Activated T-cell treated with anti-CD3 and anti-CD28 coated beads for 48 hours (primary cell): ENCODE results near the gene GAP43.

ENCODE experiments used
- DNase-seq: peaks from one replicate; pipeline ENCODE4 v3.0.0-alpha.2; 2020; ENCODE audit warnings: low read depth

Gene GAP43

GRCh38 chr3:115627180-115628074, 4.1 kb downstream of the GAP43 start:
- DNase-seq = no peak

- no peak for DNase-seq
Observed at GRCh38 chr3:115628075-115628412, 4.7 kb downstream of the GAP43 start.

- no peak for DNase-seq
Observed at GRCh38 chr3:115630850-115631249, 7.5 kb downstream of the GAP43 start.

- DNase-seq = no peak
Observed at GRCh38 chr3:115632026-115632425, 8.7 kb downstream of the GAP43 start.

- DNase-seq = no peak
Observed at GRCh38 chr3:115633467-115633866, 10.2 kb downstream of the GAP43 start.

GRCh38 chr3:115634052-115634451, 10.7 kb downstream of the GAP43 start:
- no peak for DNase-seq

- DNase-seq = no peak
Observed at GRCh38 chr3:115635406-115635805, 12.1 kb downstream of the GAP43 start.

- DNase-seq = no peak
Observed at GRCh38 chr3:115638241-115638640, 14.9 kb downstream of the GAP43 start.

GRCh38 chr3:115638991-115639390, 15.7 kb downstream of the GAP43 start:
- no peak for DNase-seq

- DNase-seq = no peak
Observed at GRCh38 chr3:115644391-115644790, 21.1 kb downstream of the GAP43 start.

GRCh38 chr3:115646027-115646690, 22.8 kb downstream of the GAP43 start:
- DNase-seq = no peak

GRCh38 chr3:115648559-115648958, 25.2 kb downstream of the GAP43 start:
- DNase-seq = no peak

- no peak for DNase-seq
Observed at GRCh38 chr3:115651087-115651486, 27.8 kb downstream of the GAP43 start.

GRCh38 chr3:115651599-115651998, 28.3 kb downstream of the GAP43 start:
- DNase-seq = no peak

GRCh38 chr3:115652738-115653137, 29.4 kb downstream of the GAP43 start:
- DNase-seq = no peak

GRCh38 chr3:115655761-115656282, 32.5 kb downstream of the GAP43 start:
- DNase-seq = no peak

- no peak for DNase-seq
Observed at GRCh38 chr3:115657168-115657567, 33.9 kb downstream of the GAP43 start.

- no peak for DNase-seq
Observed at GRCh38 chr3:115658032-115658336, 34.7 kb downstream of the GAP43 start.

- peak; percentile 66 for DNase-seq
Observed at GRCh38 chr3:115658337-115659181, 35.2 kb downstream of the GAP43 start.

GRCh38 chr3:115659253-115660220, 36.2 kb downstream of the GAP43 start:
- DNase-seq = no peak

- no peak for DNase-seq
Observed at GRCh38 chr3:115660646-115661337, 37.5 kb downstream of the GAP43 start.
